ENCODE measurements around the gene OR5H6. TPM values are rescaled to one million over a fixed set of nuclear protein-coding genes. Genes with fewer than 3 reads are reported as not detected.
"Not testable (repeated sequence)": the region's sequence is repeated elsewhere in the genome, so short reads cannot be mapped to it uniquely, and the experiment has no call there.

Gene OR5H6
- polyA plus RNA-seq, 1 experiment: not detected

DNA sequence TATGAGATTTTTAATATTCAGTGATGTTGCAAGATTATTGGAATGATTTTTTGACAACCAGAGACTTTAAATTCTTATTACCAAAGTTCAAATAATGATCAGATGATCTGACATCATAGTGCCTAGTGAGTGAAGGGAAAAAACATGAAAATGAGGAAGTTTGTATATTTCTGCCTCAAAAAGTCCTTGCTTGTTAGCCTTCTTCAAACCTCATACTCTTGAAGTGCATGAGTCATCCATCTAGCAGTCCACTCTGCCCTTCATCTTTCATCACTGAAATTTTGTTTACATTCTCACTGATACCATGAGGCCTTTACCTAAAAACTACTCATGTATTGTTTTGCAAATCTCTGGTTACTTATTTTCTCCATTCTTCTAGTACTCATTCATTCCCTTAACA, 23.9 kb upstream of the OR5H6 start:
- H3K27ac ChIP-seq (ENCODE audit: low read depth, low read length): no peak overlapping the region
- DNase-seq (ENCODE audit: low read depth, low spot score): no peak
- no peak overlapping the region for H3K4me3 ChIP-seq (ENCODE audit: low read depth, low read length)
- no peaks in the 10 kb centered on the region; the same call in 1 of the 2 replicates for H3K9me3 ChIP-seq (ENCODE audit: control insufficient read depth, insufficient read depth, low read length)
- H3K27me3 ChIP-seq (ENCODE audit: control insufficient read depth, insufficient read depth, low read length): no peaks in the 10 kb centered on the region
- TF ChIP-seq, protein P1, sequence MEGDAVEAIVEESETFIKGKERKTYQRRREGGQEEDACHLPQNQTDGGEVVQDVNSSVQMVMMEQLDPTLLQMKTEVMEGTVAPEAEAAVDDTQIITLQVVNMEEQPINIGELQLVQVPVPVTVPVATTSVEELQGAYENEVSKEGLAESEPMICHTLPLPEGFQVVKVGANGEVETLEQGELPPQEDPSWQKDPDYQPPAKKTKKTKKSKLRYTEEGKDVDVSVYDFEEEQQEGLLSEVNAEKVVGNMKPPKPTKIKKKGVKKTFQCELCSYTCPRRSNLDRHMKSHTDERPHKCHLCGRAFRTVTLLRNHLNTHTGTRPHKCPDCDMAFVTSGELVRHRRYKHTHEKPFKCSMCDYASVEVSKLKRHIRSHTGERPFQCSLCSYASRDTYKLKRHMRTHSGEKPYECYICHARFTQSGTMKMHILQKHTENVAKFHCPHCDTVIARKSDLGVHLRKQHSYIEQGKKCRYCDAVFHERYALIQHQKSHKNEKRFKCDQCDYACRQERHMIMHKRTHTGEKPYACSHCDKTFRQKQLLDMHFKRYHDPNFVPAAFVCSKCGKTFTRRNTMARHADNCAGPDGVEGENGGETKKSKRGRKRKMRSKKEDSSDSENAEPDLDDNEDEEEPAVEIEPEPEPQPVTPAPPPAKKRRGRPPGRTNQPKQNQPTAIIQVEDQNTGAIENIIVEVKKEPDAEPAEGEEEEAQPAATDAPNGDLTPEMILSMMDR (IDR thresholded peaks at IDR 0.05; ENCODE audit: low read depth, low read length): no peak
- POLR2A ChIA-PET: no interaction called here
- CTCF ChIA-PET: no interaction called here

DNA sequence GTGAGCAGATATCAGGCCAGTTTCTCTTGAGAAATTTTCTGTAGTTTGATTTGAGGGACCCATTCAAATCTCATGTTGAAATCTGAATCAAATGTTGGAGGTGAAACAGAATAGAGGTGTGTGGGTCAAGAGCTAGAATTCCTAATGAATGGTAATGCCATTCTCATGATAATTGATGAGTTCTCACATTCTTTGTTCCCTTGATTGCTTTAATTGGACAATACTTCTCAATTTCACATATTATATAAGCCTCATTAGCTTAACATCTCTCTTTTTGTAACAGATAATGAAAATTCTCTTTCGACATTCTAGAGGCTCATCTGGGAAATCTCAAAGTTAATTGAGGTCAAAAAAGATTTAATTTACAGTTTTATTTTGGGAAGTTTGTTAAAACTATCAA, 21.9 kb upstream of the OR5H6 start:
- Histone ChIP-seq H3K9me3 (ENCODE audit: control insufficient read depth, insufficient read depth, low read length) (no peaks in the 10 kb centered on the region; the same call in 1 of the 2 replicates), H3K4me3 (ENCODE audit: low read depth, low read length) (no peak overlapping the region), H3K27me3 (ENCODE audit: control insufficient read depth, insufficient read depth, low read length) (no peaks in the 10 kb centered on the region), H3K27ac (ENCODE audit: low read depth, low read length) (no peak overlapping the region)
- DNase-seq (ENCODE audit: low read depth, low spot score): no peak
- TF ChIP-seq, protein P1 (IDR thresholded peaks at IDR 0.05; ENCODE audit: low read depth, low read length): no peak
- ChIA-PET CTCF (no interaction called here), POLR2A (no interaction called here)

DNA sequence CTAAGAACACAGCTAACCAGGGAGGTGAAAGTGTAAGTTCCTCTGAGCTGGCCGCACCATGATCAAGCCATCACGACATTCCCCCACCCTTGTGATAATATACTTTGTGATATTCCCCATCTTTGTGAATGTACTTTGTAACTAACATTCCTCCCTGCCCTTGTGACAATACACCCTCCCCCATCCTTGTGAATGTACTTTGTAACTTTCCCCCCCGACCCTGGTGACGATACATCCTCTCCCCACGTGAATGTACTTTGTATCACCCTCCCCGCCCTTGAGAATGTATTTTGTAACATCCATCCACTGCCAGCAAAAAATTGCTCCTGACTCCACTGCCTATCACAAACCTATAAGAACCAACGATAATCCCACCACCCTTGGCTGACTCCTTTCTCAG, 20.2 kb upstream of the OR5H6 start:
- no peaks in the 10 kb centered on the region; the same call in 1 of the 2 replicates for H3K9me3 ChIP-seq (ENCODE audit: control insufficient read depth, insufficient read depth, low read length)
- ChIA-PET POLR2A (no interaction called here), CTCF (no interaction called here)
- no peak for DNase-seq (ENCODE audit: low read depth, low spot score)
- H3K27ac ChIP-seq (ENCODE audit: low read depth, low read length): no peak overlapping the region
- no peaks in the 10 kb centered on the region for H3K27me3 ChIP-seq (ENCODE audit: control insufficient read depth, insufficient read depth, low read length)
- TF ChIP-seq, protein P1 (IDR thresholded peaks at IDR 0.05; ENCODE audit: low read depth, low read length): no peak
- H3K4me3 ChIP-seq (ENCODE audit: low read depth, low read length): no peak overlapping the region

DNA sequence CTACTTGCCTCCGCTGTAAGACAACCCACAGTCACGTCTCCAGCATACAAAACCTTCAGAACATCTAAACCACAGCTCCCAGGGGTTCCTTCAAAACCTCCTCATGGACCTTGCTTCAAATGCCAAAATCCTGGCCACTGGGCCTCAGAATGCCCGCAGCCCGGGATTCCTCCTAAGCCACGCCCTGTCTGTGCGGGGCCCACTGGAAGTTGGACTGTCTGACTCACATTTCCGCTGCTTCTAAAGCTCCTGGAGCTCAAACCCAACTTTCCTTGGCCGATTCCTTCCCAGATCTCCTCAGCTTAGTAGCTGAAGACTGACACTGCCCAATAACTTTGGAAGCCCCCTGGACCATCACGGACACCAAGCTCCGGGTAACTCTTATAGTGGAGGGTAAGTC, 17.9 kb upstream of the OR5H6 start:
- ChIA-PET CTCF (no interaction called here), POLR2A (no interaction called here)

DNA sequence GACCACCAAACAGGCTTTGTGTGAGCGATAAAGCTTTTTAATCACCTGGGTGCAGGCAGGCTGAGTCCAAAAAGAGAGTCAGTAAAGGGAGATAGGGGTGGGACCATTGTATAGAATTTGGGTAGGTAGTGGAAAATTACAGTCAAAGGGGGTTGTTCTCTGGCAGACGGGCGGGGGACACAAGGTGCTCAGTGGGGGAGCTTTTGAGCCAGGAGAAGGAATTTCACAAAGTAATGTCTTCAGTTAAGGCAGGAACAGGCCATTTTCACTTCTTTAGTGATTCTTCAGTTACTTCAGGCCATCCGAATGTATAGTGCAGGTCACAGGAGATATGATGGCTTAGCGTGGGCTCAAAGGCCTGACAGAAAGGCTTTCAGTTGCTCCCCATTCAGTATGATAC, 8.0 kb upstream of the OR5H6 start:
- POLR2A ChIA-PET; H3K9me3 ChIP-seq (ENCODE audit: control insufficient read depth, insufficient read depth, low read length); CTCF ChIA-PET; DNase-seq (ENCODE audit: low read depth, low spot score); H3K27ac ChIP-seq (ENCODE audit: low read depth, low read length); H3K27me3 ChIP-seq (ENCODE audit: control insufficient read depth, insufficient read depth, low read length); H3K4me3 ChIP-seq (ENCODE audit: low read depth, low read length): not testable (repeated sequence)

More for the DNA sequence above, 17.9 kb upstream of the OR5H6 start:
- Histone ChIP-seq H3K27ac (ENCODE audit: low read depth, low read length) (no peak overlapping the region), H3K9me3 (ENCODE audit: control insufficient read depth, insufficient read depth, low read length) (no peaks in the 10 kb centered on the region; the same call in 1 of the 2 replicates), H3K27me3 (ENCODE audit: control insufficient read depth, insufficient read depth, low read length) (no peaks in the 10 kb centered on the region), H3K4me3 (ENCODE audit: low read depth, low read length) (no peak overlapping the region)
- TF ChIP-seq, protein P1 (IDR thresholded peaks at IDR 0.05; ENCODE audit: low read depth, low read length): no peak
- DNase-seq (ENCODE audit: low read depth, low spot score): no peak

DNA sequence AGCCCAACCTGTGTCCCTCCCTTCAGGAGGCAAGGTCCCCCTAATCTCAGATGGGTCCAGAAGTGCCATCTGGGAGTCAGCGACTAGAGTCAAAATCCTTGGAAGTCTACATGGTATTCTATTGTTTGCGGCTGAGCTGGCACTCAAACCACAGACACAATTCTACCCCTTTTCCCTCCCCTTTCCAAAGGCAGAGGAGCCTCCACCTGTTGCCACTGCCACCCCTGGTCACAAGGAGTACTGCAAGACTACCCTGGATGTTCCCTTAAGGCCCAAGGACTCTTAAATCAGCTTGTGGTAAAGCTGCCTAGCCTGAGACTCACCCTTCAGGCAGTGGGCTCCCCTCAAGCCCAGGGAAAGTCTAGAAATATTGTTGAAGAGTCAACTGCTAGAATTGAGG, 4.3 kb upstream of the OR5H6 start:
- ChIA-PET POLR2A (no interaction called here), CTCF (no interaction called here)
- no peak overlapping the region for H3K27ac ChIP-seq (ENCODE audit: low read depth, low read length)
- TF ChIP-seq, protein P1 (IDR thresholded peaks at IDR 0.05; ENCODE audit: low read depth, low read length): peak; percentile 20; the same call in 1 of the 2 replicates
- H3K9me3 ChIP-seq (ENCODE audit: control insufficient read depth, insufficient read depth, low read length): no peaks in the 10 kb centered on the region
- no peak overlapping the region for H3K4me3 ChIP-seq (ENCODE audit: low read depth, low read length)
- no peaks in the 10 kb centered on the region for H3K27me3 ChIP-seq (ENCODE audit: control insufficient read depth, insufficient read depth, low read length)
- no peak for DNase-seq (ENCODE audit: low read depth, low spot score)

Measured in AG04450 (cell line).